Nephron progenitor cell (in vitro differentiated cells): ENCODE results near the gene LYG2.
"Not testable (repeated sequence)": the region's sequence is repeated elsewhere in the genome, so short reads cannot be mapped to it uniquely, and the experiment has no call there.

Experiments used
- DNase-seq: peaks from one replicate; pipeline ENCODE4 v3.0.0; 2021
- H3K27ac Mint-ChIP-seq: 2 replicates; pipeline ENCODE4 v1.8.0; 2021; ENCODE audit warnings: mild to moderate bottlenecking, moderate library complexity, mixed read lengths
- H3K27me3 Mint-ChIP-seq: 2 replicates; pipeline ENCODE4 v1.8.0; 2021; ENCODE audit warnings: mild to moderate bottlenecking, low read depth, mixed read lengths; ENCODE audit not compliant: poor library complexity
- H3K36me3 Mint-ChIP-seq: 2 replicates; pipeline ENCODE4 v1.8.0; 2021; ENCODE audit warnings: low read depth, mixed read lengths
- H3K4me1 Mint-ChIP-seq: 2 replicates; pipeline ENCODE4 v1.8.0; 2021; ENCODE audit warnings: mixed read lengths
- H3K4me3 Mint-ChIP-seq: 2 replicates; pipeline ENCODE4 v1.8.0; 2021; ENCODE audit warnings: mild to moderate bottlenecking, moderate library complexity, mixed read lengths
- H3K9me3 Mint-ChIP-seq: 2 replicates; pipeline ENCODE4 v1.8.0; 2021; ENCODE audit warnings: mild to moderate bottlenecking, moderate library complexity, mixed read lengths
- CTCF ChIP-seq: fragments of 200-600 bp; sonication (generic); IDR thresholded peaks from 2 replicates; pipeline ENCODE4 v1.5.0; 2021; ENCODE audit warnings: antibody characterized with exemption

LYG2 gene

GRCh38 chr2:99256677-99257076 is 1.2 kb upstream of the LYG2 start:
- Mint-ChIP-seq H3K36me3 (peaks cover 5% of the 10 kb centered on the region), H3K27me3 (peaks cover 3% of the 10 kb centered on the region), H3K4me3 (no peak overlapping the region), H3K27ac (no peak overlapping the region), H3K4me1 (peaks cover 9% of the 10 kb centered on the region), H3K9me3 (peaks cover 8% of the 10 kb centered on the region)
- DNase-seq: no peak
- no peak for TF ChIP-seq CTCF

- no peaks in the 10 kb centered on the region for H3K4me1 Mint-ChIP-seq
- no peak overlapping the region for H3K4me3 Mint-ChIP-seq
- no peak overlapping the region for H3K27ac Mint-ChIP-seq
- peaks cover 34% of the 10 kb centered on the region for H3K36me3 Mint-ChIP-seq
- peaks cover 32% of the 10 kb centered on the region for H3K9me3 Mint-ChIP-seq
- H3K27me3 Mint-ChIP-seq: peaks cover 4% of the 10 kb centered on the region
- no peak for DNase-seq
- no peak for TF ChIP-seq CTCF
Observed at GRCh38 chr2:99249951-99250350, 5.5 kb downstream of the LYG2 start.

GRCh38 chr2:99242151-99242550 is 13.3 kb downstream of the LYG2 start:
- no peak for TF ChIP-seq CTCF
- no peak for DNase-seq
- no peak overlapping the region for H3K27ac Mint-ChIP-seq
- no peak overlapping the region for H3K4me3 Mint-ChIP-seq
- no peaks in the 10 kb centered on the region for H3K27me3 Mint-ChIP-seq
- no peaks in the 10 kb centered on the region for H3K4me1 Mint-ChIP-seq
- H3K9me3 Mint-ChIP-seq: peaks cover 7% of the 10 kb centered on the region
- H3K36me3 Mint-ChIP-seq: peaks cover 12% of the 10 kb centered on the region

- Mint-ChIP-seq H3K4me3 (no peak overlapping the region), H3K27ac (no peak overlapping the region), H3K9me3 (peaks cover 7% of the 10 kb centered on the region), H3K4me1 (no peaks in the 10 kb centered on the region), H3K36me3 (no peaks in the 10 kb centered on the region), H3K27me3 (peaks cover under 1% of the 10 kb centered on the region)
- DNase-seq: no peak
- TF ChIP-seq CTCF: no peak
Observed at GRCh38 chr2:99240431-99240830, 15.0 kb downstream of the LYG2 start.

- Mint-ChIP-seq H3K4me1 (no peaks in the 10 kb centered on the region), H3K9me3 (peaks cover 25% of the 10 kb centered on the region), H3K27me3 (peaks cover 3% of the 10 kb centered on the region), H3K27ac (no peak overlapping the region), H3K4me3 (no peak overlapping the region), H3K36me3 (no peaks in the 10 kb centered on the region)
- TF ChIP-seq CTCF: no peak
- DNase-seq: no peak
Observed at GRCh38 chr2:99238599-99238998, 16.9 kb downstream of the LYG2 start.

- H3K27ac Mint-ChIP-seq, H3K27me3 Mint-ChIP-seq, H3K4me3 Mint-ChIP-seq, DNase-seq, H3K4me1 Mint-ChIP-seq: not testable (repeated sequence)
- Mint-ChIP-seq H3K9me3 (peaks cover 73% of the 10 kb centered on the region), H3K36me3 (peaks cover 15% of the 10 kb centered on the region)
Observed at GRCh38 chr2:99233177-99233576, 22.3 kb downstream of the LYG2 start.
